Globus pallidus (tissue), 1 donor: ENCODE data around the gene FAAH.

Experiments used
- DNase-seq: peaks from one replicate; pipeline ENCODE4 v3.0.0-alpha.2; 2015; ENCODE audit warnings: low spot score

FAAH gene

DNA sequence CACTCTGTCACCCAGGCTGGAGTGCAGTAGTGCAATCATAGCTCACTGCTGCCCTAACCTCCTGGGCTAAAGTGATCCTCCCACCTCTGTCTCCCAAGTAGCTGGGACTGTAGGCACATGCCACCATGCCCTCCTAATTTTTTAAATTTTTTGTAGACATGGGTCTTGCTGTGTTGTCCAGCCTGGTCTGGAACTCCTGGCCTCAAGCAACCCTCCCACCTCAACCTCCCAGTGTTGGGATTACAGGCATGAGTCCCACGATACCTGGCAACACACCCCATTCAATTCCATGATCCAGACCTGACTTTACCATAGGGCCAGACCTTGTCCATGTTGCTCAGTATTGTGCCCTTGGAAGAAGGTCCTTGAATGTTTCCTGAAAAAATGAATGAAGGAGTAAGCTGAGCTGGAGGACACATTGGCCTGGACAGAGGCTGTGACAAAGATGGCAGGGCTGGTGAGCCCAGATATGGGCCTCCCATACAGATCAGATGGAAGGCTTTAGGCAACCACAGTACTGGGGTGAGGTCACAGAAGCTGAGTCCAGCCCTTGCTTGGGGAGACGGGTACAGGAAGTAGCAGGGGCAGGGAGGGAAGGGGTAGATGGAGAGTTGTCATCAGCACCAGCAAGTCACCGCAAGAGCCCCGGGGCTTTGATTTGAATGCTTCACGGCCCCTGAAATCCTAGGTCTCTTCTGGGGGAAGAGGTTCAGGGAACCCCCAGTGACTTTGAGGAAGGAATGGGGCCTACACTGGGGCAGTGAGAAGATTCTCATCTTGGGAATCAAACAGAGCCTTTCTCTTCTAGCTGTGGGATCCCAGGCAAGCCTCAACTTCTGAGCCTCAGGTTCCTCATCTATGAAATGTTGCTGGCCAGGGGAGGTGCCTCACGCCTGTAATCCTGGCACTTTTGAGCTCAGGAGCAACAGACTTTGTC, 55.4 kb downstream of the FAAH start:
- no peak for DNase-seq

DNA sequence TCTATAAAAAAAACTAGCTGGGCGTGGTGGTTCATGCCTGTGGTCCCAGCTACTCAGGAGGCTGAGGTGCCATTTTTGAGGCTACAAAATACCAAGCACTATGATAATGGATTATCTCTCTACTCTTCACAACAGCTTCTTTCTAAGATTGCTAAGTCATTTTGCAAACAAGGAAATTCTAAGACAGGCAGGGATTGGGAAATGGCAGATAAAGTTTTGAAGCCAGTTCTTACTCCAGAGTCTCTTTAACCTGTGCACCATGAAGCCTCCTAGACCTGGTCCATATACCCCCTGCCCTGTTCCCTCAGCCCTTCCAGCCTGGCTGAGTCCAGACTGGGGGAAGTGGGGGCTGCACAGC, 56.0 kb downstream of the FAAH start:
- no peak for DNase-seq

DNA sequence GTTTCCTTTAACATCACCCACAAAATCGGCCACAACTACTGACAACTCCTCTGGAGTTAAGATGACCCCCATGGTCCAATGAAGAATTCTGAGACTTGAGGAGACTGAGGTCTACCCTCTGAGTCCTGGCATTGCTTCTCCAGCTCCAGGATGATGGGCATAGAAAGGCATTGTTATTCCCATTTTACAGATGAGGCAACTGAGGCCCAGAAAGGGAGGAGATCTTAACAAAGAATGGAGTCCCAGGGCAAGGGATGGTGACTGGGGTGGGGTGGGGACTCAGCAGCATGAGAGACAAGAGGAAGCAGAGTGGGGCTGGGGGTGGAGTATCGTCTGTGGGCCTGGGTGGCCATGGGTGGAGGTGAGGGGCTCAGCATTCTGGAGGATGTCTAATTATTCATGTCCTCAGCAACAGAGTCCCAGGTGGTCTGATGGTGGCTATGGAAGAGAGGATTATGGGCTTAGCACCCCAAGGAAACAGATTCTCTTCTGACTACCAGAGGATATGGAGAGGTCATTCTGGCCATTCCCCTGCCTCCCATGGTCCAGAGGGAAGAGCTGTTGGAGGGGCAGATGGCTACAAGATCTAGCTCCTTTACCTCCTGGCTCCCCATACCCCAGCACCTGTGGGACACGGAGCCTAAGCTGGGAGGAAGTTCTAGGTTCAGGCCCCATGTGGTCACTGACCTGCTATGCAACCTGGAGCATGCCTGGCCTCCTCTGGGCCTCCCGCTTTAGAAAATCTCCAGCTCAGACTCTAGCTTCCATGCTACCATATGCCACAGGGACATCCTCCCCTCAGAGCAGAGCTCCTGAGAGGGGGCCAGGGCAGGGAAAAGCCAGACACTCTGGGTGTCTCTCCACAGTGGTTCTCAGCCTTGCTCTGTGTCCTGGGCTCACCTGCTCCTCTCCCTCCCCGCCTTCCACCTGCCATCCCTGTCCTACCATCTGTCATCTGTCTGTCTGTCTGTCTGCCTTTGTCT, 58.1 kb downstream of the FAAH start:
- DNase-seq: no peak

DNA sequence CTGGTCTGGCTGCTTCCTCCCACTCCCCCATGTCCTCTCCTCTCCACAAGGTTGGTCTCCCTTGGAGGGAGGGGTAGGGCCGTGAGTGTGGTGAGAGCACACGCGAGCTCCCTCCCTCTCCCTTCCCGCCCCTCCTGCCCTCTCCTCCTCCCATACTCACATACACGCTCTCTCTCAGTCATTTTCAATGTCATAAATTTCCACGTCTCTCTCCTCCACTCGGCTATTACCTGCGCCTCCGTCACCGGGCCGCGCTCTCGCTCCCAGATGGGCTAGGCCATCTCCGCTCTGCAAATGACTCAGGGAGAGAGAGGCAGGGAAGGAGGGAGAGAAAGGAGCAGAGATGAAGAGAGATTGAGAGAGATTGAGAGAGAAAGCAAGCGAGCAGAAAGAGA, 58.8 kb downstream of the FAAH start:
- no peak for DNase-seq

DNA sequence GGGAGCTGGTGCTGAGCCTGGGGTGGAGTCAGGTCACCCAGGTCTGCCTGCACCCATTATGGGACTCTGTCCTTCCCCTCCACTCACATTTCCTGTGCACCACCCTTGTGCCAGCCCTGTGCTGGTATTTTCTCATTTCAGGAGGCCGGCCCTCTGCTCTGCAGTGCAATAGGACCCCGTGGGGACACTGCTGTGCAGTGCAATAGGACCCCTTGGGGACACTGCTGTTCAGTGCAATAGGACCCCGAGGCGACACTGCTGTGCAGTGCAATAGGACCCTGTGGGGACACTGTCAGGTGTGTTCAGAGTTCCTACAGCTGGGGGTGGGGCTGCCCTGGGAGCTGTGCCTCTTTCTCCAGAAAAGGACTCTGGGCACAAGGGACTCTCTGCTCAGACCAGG, 59.3 kb downstream of the FAAH start:
- no peak for DNase-seq

DNA sequence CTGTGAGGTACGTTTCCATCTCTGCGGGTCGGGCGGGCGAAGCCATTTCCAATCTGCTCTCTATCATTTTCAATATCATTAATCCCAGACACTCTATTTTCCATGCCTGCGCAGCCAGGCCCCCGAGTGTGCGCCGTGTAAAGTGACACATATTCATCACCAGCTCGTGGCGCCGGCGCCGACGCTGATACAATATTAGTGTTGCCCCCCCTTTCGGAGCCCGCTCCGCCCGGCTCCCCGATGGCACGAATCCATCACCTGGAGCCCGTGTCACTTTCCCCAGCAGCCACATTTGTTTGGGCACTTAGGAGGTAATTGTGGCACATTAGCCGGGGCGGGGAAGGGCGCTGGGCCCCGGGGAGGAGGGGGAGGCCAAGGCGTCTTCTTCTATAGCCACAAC, 61.8 kb downstream of the FAAH start:
- DNase-seq: no peak

DNA sequence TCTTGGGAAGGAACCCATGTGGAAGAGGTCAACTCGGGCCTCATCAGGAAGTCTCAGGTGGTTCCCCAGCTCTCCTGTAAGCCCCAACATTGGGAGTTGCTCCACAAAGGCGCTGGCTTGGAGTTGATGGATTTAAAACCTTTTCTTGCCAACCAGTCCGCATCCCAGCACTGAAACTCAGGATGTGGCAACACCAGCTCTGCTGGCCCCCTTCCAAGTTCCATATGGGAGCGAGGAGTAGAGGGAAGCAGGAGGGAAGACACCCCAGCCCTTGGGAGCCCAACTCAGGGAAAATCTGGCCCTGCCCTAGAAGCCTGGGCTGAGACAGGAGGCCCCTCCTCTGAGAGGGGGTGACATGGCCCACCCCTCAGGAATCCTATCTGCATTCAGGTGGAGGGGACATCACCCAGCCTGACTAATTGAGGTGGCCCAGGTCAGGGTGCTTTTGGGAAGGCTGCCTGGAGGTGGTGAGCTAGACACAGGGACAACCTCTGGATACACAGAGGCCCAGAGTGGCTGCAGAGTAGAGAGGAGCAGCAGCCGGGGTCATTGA, 62.4 kb downstream of the FAAH start:
- DNase-seq: no peak

DNA sequence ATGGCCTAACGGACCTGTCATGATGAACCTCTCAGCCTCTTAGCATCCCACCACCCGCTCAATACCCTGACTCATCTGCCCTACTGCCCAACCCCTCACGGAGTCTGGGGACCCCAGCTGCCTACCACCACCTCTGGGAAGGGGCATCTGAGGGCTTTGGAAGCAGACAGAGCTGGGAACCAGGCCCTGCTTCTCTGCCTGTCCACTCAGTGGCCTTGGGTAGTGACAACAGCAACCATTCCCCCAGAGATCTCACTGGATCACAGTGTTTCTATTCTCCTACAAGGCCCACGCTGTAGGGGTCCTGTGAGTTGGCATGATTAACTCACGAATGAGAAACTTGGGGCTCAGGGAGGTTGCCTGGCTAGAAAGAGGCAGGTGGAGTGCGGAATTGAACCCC, 63.1 kb downstream of the FAAH start:
- DNase-seq: no peak

DNA sequence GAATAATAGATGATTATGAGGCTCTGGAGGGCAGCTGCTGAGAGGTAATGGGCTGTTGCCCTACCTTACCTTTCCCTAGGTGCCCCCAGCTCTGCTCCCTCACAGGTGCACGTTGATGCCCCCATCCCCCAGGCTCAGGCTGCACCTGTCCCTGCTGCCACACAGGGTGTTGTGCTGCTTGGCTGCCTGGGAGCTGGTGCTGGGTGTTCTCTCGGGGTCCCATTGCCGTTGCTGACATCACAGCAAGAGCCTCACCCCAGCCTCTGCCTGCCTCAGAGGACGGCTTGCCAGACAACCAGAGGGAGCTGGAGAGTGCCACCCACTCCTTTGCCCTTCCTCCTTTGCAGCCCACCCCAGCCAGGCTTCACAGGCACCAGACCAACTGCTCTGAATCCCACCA, 64.1 kb downstream of the FAAH start:
- no peak for DNase-seq

DNA sequence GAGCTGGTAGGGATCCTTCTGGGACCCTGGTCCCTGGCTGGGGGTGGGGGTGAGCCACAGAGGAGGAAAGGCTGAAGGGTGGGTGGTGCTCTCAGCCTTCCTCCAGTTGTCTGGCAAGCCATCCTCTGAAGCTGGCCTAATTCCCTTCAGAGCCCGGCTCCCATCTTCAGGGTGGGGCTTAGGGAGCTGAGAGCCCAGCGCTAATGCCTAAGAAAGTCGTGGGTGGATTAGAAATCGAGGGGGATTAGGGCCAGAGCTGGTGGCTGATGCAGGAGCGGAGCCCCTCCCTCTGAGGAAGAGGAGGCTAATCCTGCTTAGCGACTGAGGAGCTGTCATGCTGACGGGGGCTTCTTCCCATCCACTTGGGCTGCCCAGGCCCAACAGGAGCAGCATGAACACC, 64.7 kb downstream of the FAAH start:
- no peak for DNase-seq

DNA sequence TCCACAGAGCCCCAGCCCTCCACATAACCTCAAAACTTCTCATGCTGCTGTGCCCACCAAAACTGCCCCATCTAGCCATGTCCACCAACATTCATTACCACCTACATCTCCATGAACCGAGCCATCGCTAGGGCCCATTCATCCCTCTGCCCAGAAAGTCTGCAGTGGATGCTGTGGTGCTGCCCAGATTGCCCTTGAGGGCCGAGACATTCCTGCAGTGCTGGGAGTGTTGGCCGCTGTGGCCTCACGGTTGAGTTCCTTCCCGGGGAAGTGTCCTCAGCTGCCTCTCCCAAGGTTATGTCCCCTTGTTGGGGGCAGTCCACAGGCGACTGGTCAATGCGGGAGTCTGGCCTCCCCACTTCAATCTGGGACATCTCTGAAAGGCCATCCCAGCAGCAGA, 65.2 kb downstream of the FAAH start:
- DNase-seq: no peak

DNA sequence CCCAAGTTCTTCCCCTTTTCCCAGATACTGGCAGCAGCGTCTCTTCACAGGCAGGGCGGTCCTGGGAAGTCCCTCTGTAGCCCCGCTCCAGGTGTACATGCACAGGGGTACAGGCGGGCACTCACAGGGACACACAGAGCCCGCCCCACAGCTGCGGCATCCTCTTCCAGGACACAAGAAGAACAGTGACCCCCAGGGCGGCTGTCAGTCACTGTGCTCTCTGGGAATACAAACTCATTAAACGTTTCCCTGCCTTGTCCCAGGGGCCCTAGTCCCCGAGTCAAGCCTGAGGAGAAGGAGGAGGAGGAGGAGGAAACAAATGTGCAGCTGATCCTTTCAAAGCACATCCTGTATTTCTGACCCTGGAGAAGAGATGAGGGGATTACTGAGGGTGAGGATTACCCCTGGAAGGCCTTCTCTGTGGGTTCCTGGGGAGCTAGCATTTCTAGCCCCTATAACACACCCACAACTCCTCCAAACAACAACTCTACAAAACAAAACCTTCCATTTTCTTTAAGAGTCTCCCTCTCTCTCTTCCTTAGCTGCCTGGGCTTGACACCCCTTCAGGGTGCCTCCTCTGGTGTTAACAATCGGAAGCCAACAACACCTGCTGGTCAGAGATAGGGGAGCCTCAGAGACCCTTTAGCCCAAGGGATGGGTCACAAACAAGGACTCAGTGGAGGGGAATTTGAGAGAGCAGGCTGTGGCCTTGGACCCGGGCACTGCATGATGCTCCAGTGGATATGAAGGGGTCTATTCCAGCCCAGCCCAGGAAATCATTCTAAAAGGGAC, 67.1 kb downstream of the FAAH start:
- no peak for DNase-seq

DNA sequence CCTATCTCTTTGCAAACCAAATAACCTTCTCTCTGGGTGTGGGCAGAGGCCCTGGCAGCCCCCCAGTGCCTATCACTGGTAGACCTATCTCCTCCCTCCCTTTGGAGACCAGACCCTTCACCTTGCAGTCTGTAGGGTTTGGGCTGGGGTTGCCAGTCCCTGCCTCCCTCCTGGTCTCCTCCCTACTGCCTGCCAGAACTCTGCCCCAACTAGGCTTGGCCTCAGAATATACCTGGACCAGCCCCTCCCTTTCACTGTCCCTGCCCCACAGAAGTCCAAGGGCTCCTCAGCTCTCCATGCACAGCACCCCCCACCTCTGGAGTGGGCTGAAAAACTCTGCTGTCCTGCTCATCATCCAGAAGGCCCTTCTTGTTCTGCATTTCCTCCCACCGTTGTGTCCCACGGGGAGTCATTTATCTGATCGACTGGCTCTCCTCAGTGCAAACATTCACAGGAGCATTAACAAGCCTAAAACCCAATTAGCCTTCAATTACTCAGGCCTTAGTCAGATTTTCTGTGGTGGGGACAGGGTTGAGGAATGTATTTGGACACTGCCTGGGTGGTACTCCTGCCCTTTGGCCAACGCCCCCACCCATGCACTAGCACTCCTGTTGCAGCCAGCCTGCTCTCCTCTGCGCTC, 67.8 kb downstream of the FAAH start:
- DNase-seq: no peak
